Spleen (tissue), 7 donors: ENCODE measurements around the gene WASF2.

Experiments
- CTCF ChIP-seq, 11 experiments: fragments of 200-600 bp in 7 of 11; fragments of 450-650 bp in 4 of 11; sonication (generic) in 4 of 11; IDR thresholded peaks in 8 of 11; conservative IDR thresholded peaks in 3 of 11; 1 replicate in 7 of 11; 2 replicates in 4 of 11; pipeline versions ENCODE4 v1.4.0 to v1.8.0; 2016 to 2021; ENCODE audit warnings: antibody characterized with exemption in 11 of 11, inconsistent platforms in 4 of 11, mild to moderate bottlenecking in 1 of 11
- POLR2A ChIP-seq, 3 donors: fragments of 450-650 bp; IDR thresholded peaks; one replicate each; pipeline ENCODE4 v1.5.1; 2017; ENCODE audit warnings: antibody characterized with exemption in 3 of 3, mild to moderate bottlenecking in 1 of 3
- donor health status: DM: no; HTN: no; CAD: no; lungs with moderate emphysema.
- donor health status: DM: no; HTN: no; CAD: no.
- donor health status: DM: no; HTN: no; CAD: no.

DNA sequence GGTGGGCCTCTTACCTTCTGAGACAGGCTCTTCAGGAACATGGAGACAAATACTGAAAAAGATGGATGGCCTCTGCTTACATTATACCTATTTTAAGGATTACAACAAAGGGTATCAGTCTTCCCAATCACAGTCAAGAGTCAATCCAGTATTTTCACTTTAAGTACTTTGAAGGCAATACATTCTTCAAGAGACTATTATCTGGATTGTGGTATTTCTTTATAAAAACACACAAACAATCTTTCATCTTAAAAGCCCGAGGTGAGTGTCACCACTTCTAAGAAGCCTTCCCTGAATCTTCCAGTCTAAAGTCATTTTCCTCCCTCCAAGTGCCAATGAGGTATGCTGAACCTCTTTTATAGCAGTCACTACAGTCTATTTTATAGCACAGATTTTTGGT lies 45.3 kb downstream of the WASF2 start:
- TF ChIP-seq CTCF (IDR thresholded peaks at IDR 0.05 in 8 of 11, conservative IDR thresholded peaks at IDR 0.05 in 3 of 11) (no peak), POLR2A (IDR thresholded peaks at IDR 0.05) (no peak)
